Neutrophil (primary cell): ENCODE measurements around the gene CRACDL.

ENCODE experiments used
- H3K27ac ChIP-seq: fragments of 200-600 bp; sonication (generic); 2 replicates; pipeline ENCODE4 v1.5.1; 2016; ENCODE audit warnings: mild to moderate bottlenecking, moderate library complexity
- H3K27me3 ChIP-seq: fragments of 200-600 bp; sonication (generic); 2 replicates; pipeline ENCODE4 v1.6.0; 2016; ENCODE audit warnings: mild to moderate bottlenecking
- H3K36me3 ChIP-seq: fragments of 200-600 bp; sonication (generic); 2 replicates; pipeline ENCODE4 v1.5.1; 2017
- H3K4me1 ChIP-seq, 2 experiments: fragments of 200-600 bp in 1 of 2; sonication (generic) in 1 of 2; 1 replicate in 1 of 2; 2 replicates in 1 of 2; pipeline versions ENCODE4 v1.5.1 to v1.6.1; 2013 to 2016; ENCODE audit warnings: low read depth in 1 of 2, low read length in 1 of 2, mild to moderate bottlenecking in 1 of 2, moderate library complexity in 1 of 2; ENCODE audit not compliant: control insufficient read depth in 1 of 2, insufficient read depth in 1 of 2
- H3K4me3 ChIP-seq, 2 experiments: fragments of 200-600 bp in 1 of 2; sonication (generic) in 1 of 2; 1 replicate in 1 of 2; 2 replicates in 1 of 2; pipeline ENCODE4 v1.5.1; 2013 to 2016; ENCODE audit warnings: low read depth in 1 of 2, low read length in 1 of 2, mild to moderate bottlenecking in 1 of 2, moderate library complexity in 1 of 2
- H3K9me3 ChIP-seq: fragments of 200-600 bp; sonication (generic); 2 replicates; pipeline ENCODE4 v1.5.1; 2016
- TF ChIP-seq, protein P1 (sequence below): fragments of 200-600 bp; sonication (generic); IDR thresholded peaks from 2 replicates; pipeline ENCODE4 v1.5.1; 2016; ENCODE audit warnings: antibody characterized with exemption

The CRACDL gene

GRCh38 chr2:98833172-98833916 lies 102.7 kb downstream of the CRACDL start:
- H3K4me1 ChIP-seq = peaks cover 28% of the 10 kb centered on the region in 2 experiments
- H3K9me3 ChIP-seq = no peaks in the 10 kb centered on the region

GRCh38 chr2:98832172-98832571 lies 103.9 kb downstream of the CRACDL start:
- TF ChIP-seq, protein P1, sequence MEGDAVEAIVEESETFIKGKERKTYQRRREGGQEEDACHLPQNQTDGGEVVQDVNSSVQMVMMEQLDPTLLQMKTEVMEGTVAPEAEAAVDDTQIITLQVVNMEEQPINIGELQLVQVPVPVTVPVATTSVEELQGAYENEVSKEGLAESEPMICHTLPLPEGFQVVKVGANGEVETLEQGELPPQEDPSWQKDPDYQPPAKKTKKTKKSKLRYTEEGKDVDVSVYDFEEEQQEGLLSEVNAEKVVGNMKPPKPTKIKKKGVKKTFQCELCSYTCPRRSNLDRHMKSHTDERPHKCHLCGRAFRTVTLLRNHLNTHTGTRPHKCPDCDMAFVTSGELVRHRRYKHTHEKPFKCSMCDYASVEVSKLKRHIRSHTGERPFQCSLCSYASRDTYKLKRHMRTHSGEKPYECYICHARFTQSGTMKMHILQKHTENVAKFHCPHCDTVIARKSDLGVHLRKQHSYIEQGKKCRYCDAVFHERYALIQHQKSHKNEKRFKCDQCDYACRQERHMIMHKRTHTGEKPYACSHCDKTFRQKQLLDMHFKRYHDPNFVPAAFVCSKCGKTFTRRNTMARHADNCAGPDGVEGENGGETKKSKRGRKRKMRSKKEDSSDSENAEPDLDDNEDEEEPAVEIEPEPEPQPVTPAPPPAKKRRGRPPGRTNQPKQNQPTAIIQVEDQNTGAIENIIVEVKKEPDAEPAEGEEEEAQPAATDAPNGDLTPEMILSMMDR = no peak
- Histone ChIP-seq H3K36me3 (no peaks in the 10 kb centered on the region), H3K9me3 (no peaks in the 10 kb centered on the region), H3K4me1 (peaks cover 37 to 38% of the 10 kb centered on the region in 2 experiments), H3K27me3 (no peaks in the 10 kb centered on the region), H3K4me3 (no peak overlapping the region), H3K27ac (no peak overlapping the region)

More at GRCh38 chr2:98833172-98833916, 102.7 kb downstream of the CRACDL start:
- TF ChIP-seq, protein P1 = no peak
- H3K36me3 ChIP-seq = no peaks in the 10 kb centered on the region
- no peaks in the 10 kb centered on the region for H3K27me3 ChIP-seq
- no peak overlapping the region for H3K27ac ChIP-seq
- no peak overlapping the region for H3K4me3 ChIP-seq

DNA sequence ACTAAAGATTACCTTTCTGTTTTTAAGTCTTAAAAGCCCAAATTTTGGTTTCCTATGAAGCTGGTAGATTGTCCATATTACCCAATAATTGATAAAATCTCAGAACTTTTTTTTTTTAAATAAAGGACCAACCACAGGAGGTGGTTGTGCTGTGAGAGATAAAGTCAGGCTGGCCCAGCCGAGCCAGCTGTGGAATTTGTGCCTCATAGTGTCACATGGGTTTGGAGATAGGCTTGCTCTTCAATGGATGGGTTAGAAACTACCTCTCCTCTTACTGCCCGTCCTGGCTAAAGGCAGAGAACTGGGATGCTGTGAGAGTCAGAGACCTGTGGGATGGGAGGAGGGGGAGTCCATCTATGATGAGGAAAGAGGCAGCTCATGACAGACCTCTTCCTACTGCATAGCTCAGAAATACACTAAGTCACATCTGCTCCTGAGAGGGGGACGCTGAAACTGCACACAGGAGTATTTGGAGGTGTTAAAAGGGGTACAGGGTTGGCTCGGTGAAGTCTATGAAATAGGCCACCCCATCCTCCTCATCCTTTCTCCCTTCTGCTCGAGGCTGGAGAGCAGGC lies 105.4 kb downstream of the CRACDL start:
- H3K27me3 ChIP-seq = no peaks in the 10 kb centered on the region
- peaks cover 51 to 52% of the 10 kb centered on the region in 2 experiments for H3K4me1 ChIP-seq
- no peaks in the 10 kb centered on the region for H3K36me3 ChIP-seq
- H3K9me3 ChIP-seq = no peaks in the 10 kb centered on the region
- H3K27ac ChIP-seq = no peak overlapping the region
- TF ChIP-seq, protein P1 = no peak
- no peak overlapping the region for H3K4me3 ChIP-seq

DNA sequence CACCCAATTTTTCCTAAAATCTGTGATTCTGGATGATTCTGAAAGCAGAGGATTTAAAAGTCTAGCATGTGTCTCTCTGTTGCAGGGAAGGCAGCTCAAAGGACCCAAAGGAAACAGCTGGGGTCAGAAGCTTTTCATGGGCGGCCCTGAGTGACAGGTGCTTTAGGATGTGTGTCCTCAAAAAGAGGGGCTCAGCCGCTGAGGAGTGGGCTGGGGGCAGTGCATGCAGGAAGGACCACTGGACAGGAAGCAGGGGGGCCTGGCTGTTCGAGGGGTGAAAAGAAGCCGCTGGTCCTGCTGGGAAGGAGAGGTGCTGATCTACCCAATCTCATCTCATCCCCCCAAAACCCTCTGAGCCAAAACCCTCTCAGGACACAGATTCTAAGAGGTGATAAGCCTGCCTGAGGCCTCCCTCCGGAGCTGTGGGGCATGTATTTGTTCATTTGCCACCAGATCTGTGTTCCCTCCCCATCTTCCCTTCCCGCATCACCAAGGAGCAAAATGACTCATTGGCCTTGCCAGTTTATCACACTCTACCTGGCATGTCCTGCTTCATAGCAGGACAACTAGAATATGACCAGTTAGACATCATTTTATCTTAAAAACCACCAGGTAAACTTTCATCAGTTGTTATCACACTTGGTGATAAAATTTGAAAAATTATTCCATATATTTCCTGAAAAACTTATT lies 106.3 kb downstream of the CRACDL start:
- H3K4me3 ChIP-seq = no peak overlapping the region
- H3K4me1 ChIP-seq = peaks cover 60 to 61% of the 10 kb centered on the region in 2 experiments
- no peaks in the 10 kb centered on the region for H3K27me3 ChIP-seq
- H3K9me3 ChIP-seq = no peaks in the 10 kb centered on the region
- TF ChIP-seq, protein P1 = no peak
- peak overlapping the region; percentile 81 for H3K27ac ChIP-seq
- H3K36me3 ChIP-seq = no peaks in the 10 kb centered on the region

GRCh38 chr2:98828793-98829371 lies 107.1 kb downstream of the CRACDL start:
- TF ChIP-seq, protein P1 = no peak
- no peaks in the 10 kb centered on the region for H3K27me3 ChIP-seq
- peak overlapping the region in 1 of 2 experiments; percentile 32 for H3K4me3 ChIP-seq
- H3K36me3 ChIP-seq = no peaks in the 10 kb centered on the region
- peaks cover 66 to 68% of the 10 kb centered on the region in 2 experiments for H3K4me1 ChIP-seq
- H3K27ac ChIP-seq = peak overlapping the region; percentile 81
- H3K9me3 ChIP-seq = no peaks in the 10 kb centered on the region
